Measurements from ENCODE around the gene PKDREJ. TPM values are rescaled to one million over a fixed set of nuclear protein-coding genes. Genes with fewer than 3 reads are reported as not detected.

PKDREJ gene
- total and polyA plus RNA-seq, 8 donors, result 0.04 to 0.06 (median 0.05) TPM; not detected in 5

GRCh38 chr22:46234969-46235368 is 28.2 kb downstream of the PKDREJ start:
- no peak overlapping the region for H3K27ac ChIP-seq
- no peak overlapping the region for H3K4me3 ChIP-seq
- H3K36me3 ChIP-seq, result peaks cover 0 to 11% (median 5%) of the 10 kb centered on the region in 3 donors
- FAIRE-seq (no peak), DNase-seq (no peak), ATAC-seq (no peak)
- no peaks in the 10 kb centered on the region for H3K9me3 ChIP-seq
- 88 to 89% methylated on average over 12 of the region's 12 CpGs for WGBS, 2 donors
- intact Hi-C loops (cut with DNase I), result no loop called here
- no peaks in the 10 kb centered on the region for H3K4me1 ChIP-seq
- no peak for TF ChIP-seq CTCF (IDR thresholded peaks at IDR 0.05)
- H3K27me3 ChIP-seq, result no peaks in the 10 kb centered on the region

- no peaks in the 10 kb centered on the region for H3K4me1 ChIP-seq
- no peak for TF ChIP-seq CTCF (IDR thresholded peaks at IDR 0.05)
- no peak overlapping the region for H3K4me3 ChIP-seq
- peaks cover 0 to 11% (median 5%) of the 10 kb centered on the region in 3 donors for H3K36me3 ChIP-seq
- ATAC-seq (peak; percentile 97 to 98 (median 98)), FAIRE-seq (no peak), DNase-seq (peak; percentile 53 to 82 (median 74))
- no peak overlapping the region for H3K27ac ChIP-seq
- no peaks in the 10 kb centered on the region for H3K9me3 ChIP-seq
- 31 to 36% methylated on average over 9 of the region's 9 CpGs for WGBS, 2 donors
- H3K27me3 ChIP-seq, result no peaks in the 10 kb centered on the region
- intact Hi-C loops (cut with DNase I), result no loop called here
Observed at GRCh38 chr22:46233231-46233630, 29.9 kb downstream of the PKDREJ start.

GRCh38 chr22:46230262-46230901 is 32.8 kb downstream of the PKDREJ start:
- Histone ChIP-seq H3K4me3 (no peak overlapping the region), H3K36me3 (peaks cover 0 to 11% (median 5%) of the 10 kb centered on the region in 3 donors), H3K9me3 (no peaks in the 10 kb centered on the region), H3K4me1 (no peaks in the 10 kb centered on the region), H3K27ac (no peak overlapping the region), H3K27me3 (no peaks in the 10 kb centered on the region)
- no peak for ATAC-seq
- intact Hi-C loops (cut with DNase I), result no loop called here
- FAIRE-seq, result no peak
- no peak for TF ChIP-seq CTCF (IDR thresholded peaks at IDR 0.05)
- 91 to 94% methylated on average over 13 of the region's 13 CpGs for WGBS, 2 donors
- DNase-seq, result no peak

GRCh38 chr22:46229701-46230100 is 33.4 kb downstream of the PKDREJ start:
- ATAC-seq (no peak), FAIRE-seq (no peak), DNase-seq (no peak)
- Histone ChIP-seq H3K27ac (no peak overlapping the region), H3K27me3 (no peaks in the 10 kb centered on the region), H3K4me1 (no peaks in the 10 kb centered on the region), H3K4me3 (no peak overlapping the region), H3K36me3 (peaks cover 0 to 11% (median 0%) of the 10 kb centered on the region in 3 donors), H3K9me3 (no peaks in the 10 kb centered on the region)
- intact Hi-C loops (cut with DNase I), result no loop called here
- WGBS, 2 donors, result 95 to 98% methylated on average over 8 of the region's 8 CpGs
- no peak for TF ChIP-seq CTCF (IDR thresholded peaks at IDR 0.05)

GRCh38 chr22:46226577-46226976 is 36.6 kb downstream of the PKDREJ start:
- TF ChIP-seq CTCF (IDR thresholded peaks at IDR 0.05), result no peak
- ATAC-seq, result no peak
- H3K4me3 ChIP-seq, result no peak overlapping the region
- intact Hi-C loops (cut with DNase I), result no loop called here
- no peak for FAIRE-seq
- WGBS, 2 donors, result 91 to 94% methylated on average over 7 of the region's 7 CpGs
- H3K4me1 ChIP-seq, result no peaks in the 10 kb centered on the region
- H3K27me3 ChIP-seq, result no peaks in the 10 kb centered on the region
- no peak for DNase-seq
- H3K9me3 ChIP-seq, result no peaks in the 10 kb centered on the region
- H3K27ac ChIP-seq, result no peak overlapping the region
- H3K36me3 ChIP-seq, result peaks cover 0 to 10% (median 0%) of the 10 kb centered on the region in 3 donors

Measured in pancreas (tissue), 10 donors.